Right lung (tissue), 5 donors: ENCODE results near the gene ADM. TPM values are rescaled to one million over a fixed set of nuclear protein-coding genes. Genes with fewer than 3 reads are reported as not detected.

ENCODE experiments used
- DNase-seq, 2 donors: peaks; one replicate each; pipeline ENCODE4 v3.0.0-alpha.2; 2013
- polyA plus RNA-seq, 5 donors: library from polyadenylated mRNA; unstranded; fragments of 120-200 nt; gene quantifications; one replicate each; pipeline versions ENCODE4 v1.2.1 to v1.2.3, GENCODE V29; 2013; ENCODE audit warnings: inconsistent platforms in 1 of 5, low replicate concordance in 1 of 5; ENCODE audit not compliant: insufficient read length in 5 of 5, insufficient read depth in 1 of 5

Gene ADM
- polyA plus RNA-seq, 5 donors = 10.2 to 19.4 (median 12.3) TPM

DNA sequence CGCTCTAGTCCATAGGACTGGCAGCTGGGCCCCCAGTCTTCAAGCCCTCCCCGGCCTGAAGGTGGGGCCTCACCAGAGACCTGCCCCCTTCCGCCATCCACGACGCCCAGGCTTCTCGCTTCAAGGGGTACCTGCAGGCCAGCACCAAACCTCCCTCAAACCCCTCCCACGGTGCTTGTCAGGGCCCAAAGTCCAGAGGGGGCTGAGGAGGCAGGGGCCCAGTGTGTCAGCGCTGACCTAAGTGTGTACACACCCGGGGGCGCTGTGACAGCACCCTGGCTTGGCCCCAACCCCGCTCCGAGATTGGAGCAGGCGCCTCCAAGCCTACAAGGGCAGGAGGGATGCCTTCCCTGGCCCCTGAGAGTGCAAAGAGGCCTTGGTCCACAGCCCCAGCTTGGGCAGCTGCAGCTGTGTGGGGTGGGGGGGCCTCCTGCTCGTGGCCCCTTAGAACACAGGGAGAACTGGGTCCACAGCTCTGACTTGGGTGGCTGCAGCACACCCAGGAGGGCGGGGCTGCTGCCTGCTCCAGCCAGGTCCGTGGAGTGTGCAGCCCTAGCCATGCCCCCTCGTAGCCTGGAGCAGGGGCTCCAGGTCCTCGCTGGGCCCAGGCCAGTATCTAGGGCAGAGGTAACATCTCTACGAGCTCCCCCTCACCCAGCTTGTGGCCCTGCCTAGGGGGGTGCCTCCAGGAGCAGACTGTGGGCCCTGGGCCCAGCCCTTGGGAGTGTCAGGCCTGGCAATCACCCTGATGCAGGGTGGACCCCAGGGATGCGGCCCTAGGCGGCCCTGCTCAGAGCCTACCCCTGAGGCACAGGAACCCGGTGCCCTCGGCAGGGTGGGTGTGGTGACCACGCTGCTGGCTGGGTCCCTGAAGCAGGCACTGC, 15.8 kb upstream of the ADM start:
- no peak for DNase-seq

DNA sequence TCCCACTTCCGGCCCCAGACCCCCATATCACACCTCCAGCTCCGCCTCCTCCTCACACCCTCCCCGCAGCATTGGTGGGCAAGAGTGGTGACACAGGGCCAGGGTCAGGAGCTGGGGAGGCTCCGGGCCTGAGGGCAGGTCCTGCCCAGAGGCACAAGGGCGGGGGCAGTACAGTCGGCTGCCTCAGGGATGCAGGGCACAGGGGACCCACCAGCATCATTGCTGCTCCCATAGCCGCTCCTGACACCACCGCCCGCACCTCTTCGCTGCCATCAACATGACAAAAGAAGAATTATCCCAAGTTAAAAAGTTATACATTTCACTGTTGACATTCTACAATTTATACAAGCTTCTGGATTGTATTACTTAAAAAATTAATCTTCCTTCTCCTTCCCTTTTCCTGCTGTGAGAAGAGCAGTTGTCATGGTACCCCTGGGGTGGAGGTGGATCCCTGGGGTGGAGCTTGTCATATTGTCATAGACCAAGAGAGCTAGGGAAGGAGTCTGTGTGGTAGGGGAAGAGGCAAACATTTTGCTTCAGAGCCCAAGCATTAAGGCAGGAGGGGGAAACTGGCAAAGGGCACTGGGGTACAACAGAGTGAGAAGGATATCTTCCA, 15.0 kb upstream of the ADM start:
- DNase-seq = no peak

GRCh38 chr11:10291801-10292638, 12.9 kb upstream of the ADM start:
- DNase-seq = no peak

DNA sequence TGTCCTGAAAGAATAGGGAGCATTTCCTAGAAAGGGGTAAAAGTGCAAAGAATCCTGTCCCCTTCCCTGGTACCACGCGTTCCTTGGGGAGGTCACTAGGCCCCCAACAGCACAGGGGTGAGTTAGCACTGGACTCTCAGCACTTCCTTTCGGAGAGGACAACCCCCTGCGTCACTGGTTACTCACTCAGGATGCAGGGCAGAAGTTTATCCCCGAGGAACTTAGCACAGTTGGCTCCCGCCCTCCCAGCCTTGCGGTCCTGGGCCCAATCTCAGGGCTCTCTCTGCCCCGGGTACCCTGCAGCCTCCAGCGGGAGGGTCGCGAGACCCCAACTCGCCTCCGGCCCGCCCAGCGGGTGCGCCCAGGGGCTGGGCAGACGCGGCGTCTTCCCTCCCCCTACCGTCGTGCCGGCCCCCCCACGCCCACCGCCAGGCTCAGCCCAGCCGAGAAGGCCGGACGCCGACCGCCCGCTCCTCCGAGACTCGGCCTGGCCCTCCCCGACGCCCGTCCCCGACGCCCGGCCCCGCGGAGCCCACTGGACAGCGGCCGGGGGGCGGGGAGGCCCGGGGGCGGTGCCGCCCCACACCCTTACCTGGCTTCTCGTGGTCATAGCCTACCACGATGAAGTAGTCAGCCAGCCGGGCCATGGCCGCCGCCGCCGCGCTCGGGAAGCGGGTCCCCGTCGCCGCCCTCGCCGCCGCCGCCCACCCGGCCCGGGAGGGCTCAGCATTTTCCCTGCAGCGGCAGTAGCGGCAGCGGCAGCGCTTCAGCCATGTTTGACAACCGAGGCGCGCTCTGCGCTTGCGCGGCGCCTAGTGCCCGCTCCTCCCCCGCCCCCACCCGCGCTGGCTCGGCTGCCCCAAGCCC, 11.2 kb upstream of the ADM start, which contains the start of gene SBF2:
Gene SBF2 (minus strand): TSS at position 797 of the 867 bp plus-strand sequence. CDS start 150 bp downstream, at position 647.
- peak; percentile 88 for DNase-seq

- peak; percentile 85 to 92 for DNase-seq
Observed at GRCh38 chr11:10294290-10294953, 10.5 kb upstream of the ADM start.

DNA sequence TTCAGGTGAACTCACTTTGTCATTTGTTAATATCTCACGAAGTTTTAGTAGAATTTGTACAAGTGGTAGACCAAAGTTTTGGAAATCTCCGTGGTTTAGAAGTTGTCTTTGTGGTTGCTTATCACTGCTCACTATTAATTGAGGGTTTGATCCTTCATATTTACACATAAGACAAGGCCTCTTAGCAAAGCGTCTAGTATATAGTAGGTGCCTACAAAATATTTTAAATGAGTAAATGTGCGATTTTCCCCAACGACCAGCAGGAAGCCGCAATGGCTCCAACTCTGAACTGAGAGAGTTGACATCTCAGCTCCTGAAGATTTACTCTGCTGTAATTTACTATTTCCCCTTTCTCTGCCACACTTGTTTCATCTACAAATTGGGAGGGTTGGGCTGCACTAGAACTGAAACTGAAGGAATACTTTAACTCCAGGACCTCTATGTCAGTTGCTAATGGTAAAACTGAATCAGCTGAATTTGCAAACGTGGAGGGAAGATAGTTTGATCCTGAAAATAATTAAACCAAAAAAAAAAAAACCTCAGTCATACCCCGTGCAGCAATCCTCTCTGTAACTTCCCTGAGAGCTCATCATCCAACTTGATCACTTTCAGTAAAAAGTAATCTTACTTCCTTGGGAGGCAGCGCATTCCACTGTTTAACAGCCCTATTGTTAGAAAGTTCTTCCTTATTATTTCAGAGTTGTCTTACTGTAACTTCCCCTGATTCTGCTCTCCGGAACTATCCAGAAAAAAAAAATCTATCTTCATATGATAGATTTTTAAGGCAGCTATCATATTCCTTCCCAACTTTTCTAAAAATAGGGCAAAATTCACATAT, 9.6 kb upstream of the ADM start:
- DNase-seq = no peak

DNA sequence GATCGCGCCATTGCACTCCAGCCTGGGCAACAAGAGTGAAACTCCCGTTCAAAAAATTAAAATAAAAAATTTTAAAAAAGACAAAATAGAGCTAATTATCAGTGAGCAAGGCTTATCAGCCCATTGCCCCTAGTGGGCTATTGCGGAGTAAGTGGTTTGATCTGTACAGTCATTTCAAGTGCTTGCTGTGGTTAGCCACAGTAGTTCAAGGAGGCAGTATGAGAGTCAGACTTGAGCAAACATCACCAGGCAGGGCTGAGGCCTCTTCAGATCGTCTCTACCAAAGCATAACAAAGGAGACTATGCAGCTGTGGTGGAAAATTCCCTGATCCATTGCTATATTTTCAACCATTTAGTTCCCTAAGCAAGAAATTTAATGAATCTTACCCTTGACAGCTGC, 6.5 kb upstream of the ADM start:
- DNase-seq = no peak

GRCh38 chr11:10301656-10302358, 3.1 kb upstream of the ADM start:
- no peak for DNase-seq

DNA sequence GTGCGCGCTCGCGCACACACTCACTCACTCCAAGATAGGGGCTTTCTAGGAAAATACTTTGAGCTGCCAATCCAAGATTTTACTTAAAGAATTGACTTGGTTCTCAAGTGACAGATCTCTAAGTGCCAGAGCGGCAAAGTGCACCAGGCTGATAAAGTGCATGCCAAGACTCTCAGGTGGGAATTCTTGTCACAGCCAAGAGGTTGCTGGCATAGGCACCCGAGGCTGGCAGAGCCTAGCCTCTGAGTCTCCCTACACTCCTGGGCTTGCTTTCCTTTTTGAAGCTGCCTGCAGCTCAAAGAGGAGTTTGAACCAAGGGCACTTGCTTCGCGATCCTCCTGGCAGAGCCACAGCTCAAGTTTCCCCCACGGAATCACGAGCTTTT, 2.5 kb upstream of the ADM start:
- DNase-seq = no peak

GRCh38 chr11:10302744-10303557, 1.9 kb upstream of the ADM start:
- DNase-seq = peak in 1 of 2 donors; percentile 78

GRCh38 chr11:10303558-10304363, 1.1 kb upstream of the ADM start:
- DNase-seq = no peak

GRCh38 chr11:10305262-10305963, 540 bp downstream of the ADM start:
- DNase-seq = no peak

- DNase-seq = no peak
Observed at GRCh38 chr11:10305964-10306918, 1.4 kb downstream of the ADM start.

GRCh38 chr11:10307022-10307399, 2.1 kb downstream of the ADM start:
- no peak for DNase-seq
